Germinal center (tissue), 1 donor: ENCODE measurements around the gene EEF1A2.
A peak's percentile ranks its signal among the peaks of the same experiment; 100 is the strongest.
"Not testable (repeated sequence)": the region's sequence is repeated elsewhere in the genome, so short reads cannot be mapped to it uniquely, and the experiment has no call there.

Experiments
- DNase-seq: peaks from one replicate; pipeline ENCODE4 v3.0.0; 2012; ENCODE audit warnings: mixed read lengths, low spot score

EEF1A2 gene

GRCh38 chr20:63520504-63520933, 21.6 kb upstream of the EEF1A2 start, which contains the start of gene PPDPF:
Gene PPDPF, plus strand, starts transcription at chr20:63520765. Its CDS starts 544 bp downstream, at chr20:63521309.
- peak; percentile 98 for DNase-seq

- DNase-seq = peak; percentile 71
These were observed 21.0 kb upstream of the EEF1A2 start for GRCh38 chr20:63519668-63520503.

GRCh38 chr20:63518946-63519667, 20.2 kb upstream of the EEF1A2 start:
- DNase-seq = no peak

GRCh38 chr20:63518351-63518861, 19.5 kb upstream of the EEF1A2 start:
- DNase-seq = no peak

- DNase-seq = no peak
These were observed 18.8 kb upstream of the EEF1A2 start for GRCh38 chr20:63517376-63518309.

GRCh38 chr20:63514520-63514919, 15.6 kb upstream of the EEF1A2 start:
- DNase-seq = not testable (repeated sequence)

GRCh38 chr20:63513207-63513606, 14.3 kb upstream of the EEF1A2 start:
- no peak for DNase-seq

GRCh38 chr20:63509088-63509564, 10.2 kb upstream of the EEF1A2 start:
- DNase-seq = no peak

GRCh38 chr20:63508072-63508768, 9.3 kb upstream of the EEF1A2 start:
- no peak for DNase-seq

GRCh38 chr20:63507083-63507743, 8.3 kb upstream of the EEF1A2 start:
- no peak for DNase-seq

GRCh38 chr20:63505723-63506122, 6.8 kb upstream of the EEF1A2 start:
- no peak for DNase-seq

GRCh38 chr20:63505281-63505680, 6.4 kb upstream of the EEF1A2 start:
- no peak for DNase-seq

- DNase-seq = no peak
These were observed 5.8 kb upstream of the EEF1A2 start for GRCh38 chr20:63504642-63505041.

- no peak for DNase-seq
These were observed 4.6 kb upstream of the EEF1A2 start for GRCh38 chr20:63503524-63503923.

- no peak for DNase-seq
These were observed 3.8 kb upstream of the EEF1A2 start for GRCh38 chr20:63502671-63503172.

GRCh38 chr20:63501818-63502670, 3.2 kb upstream of the EEF1A2 start:
- peak; percentile 65 for DNase-seq

- DNase-seq = no peak
These were observed 2.3 kb upstream of the EEF1A2 start for GRCh38 chr20:63500902-63501817.
